Measurements from ENCODE around the gene FGF23. TPM values are rescaled to one million over a fixed set of nuclear protein-coding genes. Genes with fewer than 3 reads are reported as not detected.
"Not testable (repeated sequence)": the region's sequence is repeated elsewhere in the genome, so short reads cannot be mapped to it uniquely, and the experiment has no call there.

Gene FGF23
- total and polyA plus RNA-seq, 4 donors, result 0.10 to 0.83 (median 0.47) TPM; not detected in 1

DNA sequence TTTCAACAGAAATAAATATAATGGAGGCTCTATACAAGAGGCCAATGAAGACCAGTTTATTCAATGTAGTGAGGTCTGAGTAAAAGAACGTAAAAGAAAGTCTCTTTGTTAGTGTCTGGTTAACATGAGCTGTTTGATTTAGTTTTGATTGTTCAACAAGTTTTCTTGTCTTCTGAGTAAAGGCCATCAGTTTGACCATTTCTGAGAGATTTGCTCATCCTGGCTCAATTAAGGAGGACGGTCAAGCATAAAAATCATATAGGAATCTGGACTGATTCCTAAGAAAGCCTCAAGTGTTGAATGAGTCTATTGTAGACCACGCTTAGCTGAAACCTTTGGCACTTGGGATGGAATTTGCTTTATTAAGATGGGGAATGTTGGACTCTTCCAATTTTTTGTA, 32.5 kb upstream of the FGF23 start (continued):
- TF ChIP-seq REST (IDR thresholded peaks at IDR 0.05), result no peak

DNA sequence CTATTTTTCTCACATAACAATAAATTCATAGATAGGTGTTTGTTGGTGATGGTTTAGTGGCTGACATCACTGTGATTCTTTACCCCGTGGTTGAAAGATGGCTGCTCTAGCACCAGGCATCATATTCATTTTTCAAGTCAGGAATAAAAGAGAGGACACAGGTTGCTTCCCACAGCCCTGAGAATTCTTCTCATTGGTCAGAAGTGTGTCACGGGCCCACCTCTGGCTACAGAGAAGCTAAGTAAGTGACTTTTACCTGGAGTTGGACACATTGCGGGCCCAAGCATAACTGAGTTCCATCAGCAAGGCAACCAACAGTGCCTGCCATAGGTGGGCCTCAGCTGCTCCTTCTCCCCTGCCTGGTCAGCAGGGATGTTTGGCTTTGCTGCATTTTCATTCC, 27.6 kb upstream of the FGF23 start:
- TF ChIP-seq HNF4A (conservative IDR thresholded peaks at IDR 0.05), result no peak
- no peak for TF ChIP-seq FOXA1 (IDR thresholded peaks at IDR 0.05)
- no peak for TF ChIP-seq RAD21 (IDR thresholded peaks at IDR 0.05)
- WGBS, result 91% methylated on average over 3 of the region's 3 CpGs
- Histone ChIP-seq H3K27ac (ENCODE audit: low read depth in 1 of 2, low read length in 2 of 2) (no peak overlapping the region), H3K4me1 (ENCODE audit: control insufficient read depth in 4 of 4, insufficient read depth in 4 of 4, low read length in 3 of 4) (no peaks in the 10 kb centered on the region), H3K27me3 (ENCODE audit: control insufficient read depth in 4 of 4, insufficient read depth in 4 of 4, low read length in 3 of 4) (no peaks in the 10 kb centered on the region), H3K9me3 (ENCODE audit: control insufficient read depth in 4 of 4, low read length in 3 of 4) (no peaks in the 10 kb centered on the region), H3K9ac (ENCODE audit: low read depth in 1 of 2, low read length in 2 of 2) (no peak overlapping the region), H3K36me3 (ENCODE audit: control insufficient read depth in 4 of 4, insufficient read depth in 3 of 4, low read depth in 1 of 4, low read length in 3 of 4) (no peaks in the 10 kb centered on the region), H3K4me3 (ENCODE audit: low read depth in 1 of 3, low read length in 3 of 3) (no peak overlapping the region)
- DNase-seq (ENCODE audit: low spot score), result no peak

GRCh38 chr12:4404877-4405637, 25.5 kb upstream of the FGF23 start:
- WGBS, result 84% methylated on average over 8 of the region's 8 CpGs
- H3K36me3 ChIP-seq (ENCODE audit: control insufficient read depth in 4 of 4, insufficient read depth in 3 of 4, low read depth in 1 of 4, low read length in 3 of 4); H3K27ac ChIP-seq (ENCODE audit: low read depth in 1 of 2, low read length in 2 of 2); H3K4me1 ChIP-seq (ENCODE audit: control insufficient read depth in 4 of 4, insufficient read depth in 4 of 4, low read length in 3 of 4); H3K9ac ChIP-seq (ENCODE audit: low read depth in 1 of 2, low read length in 2 of 2); DNase-seq (ENCODE audit: low spot score); H3K4me3 ChIP-seq (ENCODE audit: low read depth in 1 of 3, low read length in 3 of 3); H3K27me3 ChIP-seq (ENCODE audit: control insufficient read depth in 4 of 4, insufficient read depth in 4 of 4, low read length in 3 of 4); H3K9me3 ChIP-seq (ENCODE audit: control insufficient read depth in 4 of 4, low read length in 3 of 4): not testable (repeated sequence)

DNA sequence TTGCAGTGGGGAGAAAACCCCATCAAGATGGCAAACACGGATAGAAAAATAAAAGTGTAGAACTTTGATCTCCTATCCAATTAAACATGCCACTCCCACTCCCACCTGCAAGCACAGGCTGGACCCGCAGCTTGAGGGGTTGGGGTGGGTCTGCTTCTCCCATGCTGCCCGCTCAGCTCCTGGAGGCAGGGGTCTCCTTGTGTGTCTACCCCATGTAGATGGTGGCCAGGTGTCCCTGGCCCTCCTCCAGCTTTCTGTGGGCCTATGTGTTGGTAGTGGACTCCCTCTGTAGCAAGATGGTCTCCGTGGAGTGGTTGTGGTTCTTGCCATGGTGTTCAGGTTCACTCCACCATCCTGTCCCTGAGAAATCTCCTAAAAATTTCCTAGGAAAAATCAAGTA, 23.5 kb upstream of the FGF23 start:
- WGBS, result 78% methylated on average over 4 of the region's 4 CpGs
- Histone ChIP-seq H3K27ac (ENCODE audit: low read depth in 1 of 2, low read length in 2 of 2) (no peak overlapping the region), H3K9ac (ENCODE audit: low read depth in 1 of 2, low read length in 2 of 2) (no peak overlapping the region), H3K36me3 (ENCODE audit: control insufficient read depth in 4 of 4, insufficient read depth in 3 of 4, low read depth in 1 of 4, low read length in 3 of 4) (no peaks in the 10 kb centered on the region), H3K9me3 (ENCODE audit: control insufficient read depth in 4 of 4, low read length in 3 of 4) (no peaks in the 10 kb centered on the region), H3K4me1 (ENCODE audit: control insufficient read depth in 4 of 4, insufficient read depth in 4 of 4, low read length in 3 of 4) (no peaks in the 10 kb centered on the region), H3K4me3 (ENCODE audit: low read depth in 1 of 3, low read length in 3 of 3) (no peak overlapping the region), H3K27me3 (ENCODE audit: control insufficient read depth in 4 of 4, insufficient read depth in 4 of 4, low read length in 3 of 4) (no peaks in the 10 kb centered on the region)
- DNase-seq (ENCODE audit: low spot score), result no peak
- TF ChIP-seq ZBTB33 (IDR thresholded peaks at IDR 0.05) (no peak), REST (IDR thresholded peaks at IDR 0.05) (no peak), NR2F2 (IDR thresholded peaks at IDR 0.05) (no peak), JUND (IDR thresholded peaks at IDR 0.05) (no peak), RXRA (IDR thresholded peaks at IDR 0.05) (no peak), SP1 (IDR thresholded peaks at IDR 0.05) (no peak), EGR1 (IDR thresholded peaks at IDR 0.05; ENCODE audit: low read depth in 2 of 2) (no peak), HNF4G (IDR thresholded peaks at IDR 0.05) (no peak)
